Urinary bladder (tissue), 4 donors: ENCODE measurements around the gene FHAD1. TPM values are rescaled to one million over a fixed set of nuclear protein-coding genes. Genes with fewer than 3 reads are reported as not detected.
"Not testable (repeated sequence)": the region's sequence is repeated elsewhere in the genome, so short reads cannot be mapped to it uniquely, and the experiment has no call there.

Source experiments
- DNase-seq: peaks from one replicate; pipeline ENCODE4 v3.0.0-alpha.2; 2015; ENCODE audit errors: extremely low spot score
- H3K27ac ChIP-seq: one replicate; pipeline ENCODE4 v1.5.1; 2013; ENCODE audit warnings: low read depth, mild to moderate bottlenecking, moderate library complexity
- H3K36me3 ChIP-seq: one replicate; pipeline ENCODE4 v1.6.1; 2013; ENCODE audit warnings: mild to moderate bottlenecking, moderate library complexity; ENCODE audit not compliant: insufficient read depth
- H3K4me1 ChIP-seq: one replicate; pipeline ENCODE4 v1.6.1; 2013; ENCODE audit warnings: mild to moderate bottlenecking, moderate library complexity; ENCODE audit not compliant: insufficient read depth
- H3K4me3 ChIP-seq: one replicate; pipeline ENCODE4 v1.5.1; 2013; ENCODE audit warnings: low read depth, low read length
- WGBS: extraction: QIAGEN DNeasy Blood & Tissue Kit; methylation state at CpG from one replicate; pipeline ENCODE4 v1.1.7; 2013; 5-methylcytosine and 5-hydroxymethylcytosine counted together
- polyA plus RNA-seq: library from polyadenylated mRNA; stranded (reverse); fragments of 200-250 nt; gene quantifications from one replicate; pipeline ENCODE4 v1.2.3, GENCODE V29; 2013
- total RNA-seq: library from RNA; depleted of rRNA; stranded (reverse); fragments of >200 nt; gene quantifications from one replicate; pipeline ENCODE4 v1.2.3, GENCODE V29; 2014
- donor health status: healthy with polysubstance abuse.
- donor health status: healthy.

The FHAD1 gene
- total and polyA plus RNA-seq, 2 donors: 0.38 to 2.0 TPM

- H3K36me3 ChIP-seq: no peaks in the 10 kb centered on the region
- H3K4me3 ChIP-seq: no peak overlapping the region
- no peaks in the 10 kb centered on the region for H3K4me1 ChIP-seq
- WGBS: 94% methylated on average over 2 of the region's 2 CpGs
- no peak overlapping the region for H3K27ac ChIP-seq
- DNase-seq: no peak
These were observed 35.0 kb downstream of the FHAD1 start for GRCh38 chr1:15282038-15282437.

GRCh38 chr1:15282810-15283474, 35.9 kb downstream of the FHAD1 start:
- Histone ChIP-seq H3K4me3 (no peak overlapping the region), H3K4me1 (no peaks in the 10 kb centered on the region), H3K36me3 (no peaks in the 10 kb centered on the region), H3K27ac (no peak overlapping the region)
- WGBS: 92% methylated on average over 7 of the region's 7 CpGs
- DNase-seq: no peak

DNA sequence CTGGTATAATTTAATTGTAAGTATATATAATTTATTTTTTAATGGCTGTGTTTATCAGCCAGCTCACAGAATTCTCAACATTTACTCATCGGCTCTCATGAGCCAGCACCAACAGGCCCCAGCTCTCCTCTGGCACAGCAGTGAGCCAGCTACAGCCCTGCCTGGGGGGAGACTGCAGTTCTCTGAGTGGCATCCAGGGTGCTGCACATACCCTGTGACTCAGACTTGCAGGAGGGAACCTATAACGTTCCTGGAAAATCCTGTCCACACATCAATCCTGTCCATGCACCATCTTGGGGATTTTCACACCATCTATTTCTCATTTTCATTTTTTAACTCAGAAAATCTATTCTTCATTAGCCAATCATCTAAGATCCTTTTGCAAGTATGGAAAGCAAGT, 36.5 kb downstream of the FHAD1 start:
- Histone ChIP-seq H3K36me3 (no peaks in the 10 kb centered on the region), H3K27ac (no peak overlapping the region), H3K4me1 (no peaks in the 10 kb centered on the region), H3K4me3 (no peak overlapping the region)
- WGBS: 83% methylated on average over 2 of the region's 2 CpGs
- DNase-seq: no peak

DNA sequence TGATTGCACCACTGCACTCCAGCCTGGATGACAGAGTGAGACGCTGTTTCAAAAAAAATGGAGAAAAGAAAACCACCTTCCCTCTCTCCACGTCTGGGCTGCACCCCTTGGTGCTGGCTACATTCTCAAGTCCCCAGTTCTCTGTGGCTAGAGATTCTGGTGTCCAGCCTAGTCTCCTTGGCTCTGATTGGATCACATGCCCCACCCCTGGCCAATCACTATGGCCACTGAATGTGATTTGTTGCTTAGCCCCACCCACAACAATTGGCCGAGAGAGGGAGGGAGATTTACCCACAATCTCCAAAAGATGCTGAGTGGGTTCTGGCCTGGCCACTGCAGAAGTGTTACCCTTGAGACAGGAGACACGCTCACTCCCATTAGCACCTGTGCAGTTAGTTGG, 39.4 kb downstream of the FHAD1 start:
- WGBS: 98% methylated on average over 4 of the region's 4 CpGs
- no peaks in the 10 kb centered on the region for H3K4me1 ChIP-seq
- DNase-seq: no peak

GRCh38 chr1:15287035-15287979, 40.3 kb downstream of the FHAD1 start:
- no peak overlapping the region for H3K27ac ChIP-seq
- no peak for DNase-seq
- H3K4me1 ChIP-seq: no peaks in the 10 kb centered on the region
- H3K36me3 ChIP-seq: no peaks in the 10 kb centered on the region
- H3K4me3 ChIP-seq: no peak overlapping the region
- 72% methylated on average over 9 of the region's 9 CpGs for WGBS

More for the DNA sequence above, 39.4 kb downstream of the FHAD1 start:
- no peak overlapping the region for H3K4me3 ChIP-seq
- no peaks in the 10 kb centered on the region for H3K36me3 ChIP-seq
- no peak overlapping the region for H3K27ac ChIP-seq

- DNase-seq: no peak
- no peaks in the 10 kb centered on the region for H3K4me1 ChIP-seq
- no peaks in the 10 kb centered on the region for H3K36me3 ChIP-seq
- 74% methylated on average over 10 of the region's 10 CpGs for WGBS
- no peak overlapping the region for H3K27ac ChIP-seq
- H3K4me3 ChIP-seq: no peak overlapping the region
These were observed 41.3 kb downstream of the FHAD1 start for GRCh38 chr1:15288173-15288926.

- no peaks in the 10 kb centered on the region for H3K4me1 ChIP-seq
These were observed 42.2 kb downstream of the FHAD1 start for GRCh38 chr1:15289251-15289651.

DNA sequence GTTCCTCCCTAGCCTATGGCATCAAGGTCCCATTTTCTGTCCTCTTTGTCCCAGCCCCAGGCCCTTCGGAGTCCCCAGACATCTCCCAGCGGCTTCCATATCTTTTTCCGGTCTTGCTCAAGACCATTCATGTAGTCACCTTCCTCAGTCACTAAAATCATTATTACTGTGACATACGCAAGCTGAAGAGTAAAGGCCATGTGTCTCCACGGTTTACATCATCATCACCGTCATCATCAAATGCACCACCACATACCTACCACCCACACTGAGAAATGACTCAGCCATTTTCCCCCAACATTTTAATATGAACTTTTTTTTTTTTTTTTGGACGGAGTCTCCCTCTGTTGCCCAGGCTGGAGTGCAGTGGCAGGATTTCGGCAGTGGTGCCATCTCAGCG, 43.4 kb downstream of the FHAD1 start:
- 87% methylated on average over 9 of the region's 9 CpGs for WGBS
- no peaks in the 10 kb centered on the region for H3K4me1 ChIP-seq

More at GRCh38 chr1:15289251-15289651, 42.2 kb downstream of the FHAD1 start:
- Histone ChIP-seq H3K36me3 (no peaks in the 10 kb centered on the region), H3K27ac (no peak overlapping the region), H3K4me3 (no peak overlapping the region)
- DNase-seq: no peak
- 85% methylated on average over 14 of the region's 14 CpGs for WGBS

DNA sequence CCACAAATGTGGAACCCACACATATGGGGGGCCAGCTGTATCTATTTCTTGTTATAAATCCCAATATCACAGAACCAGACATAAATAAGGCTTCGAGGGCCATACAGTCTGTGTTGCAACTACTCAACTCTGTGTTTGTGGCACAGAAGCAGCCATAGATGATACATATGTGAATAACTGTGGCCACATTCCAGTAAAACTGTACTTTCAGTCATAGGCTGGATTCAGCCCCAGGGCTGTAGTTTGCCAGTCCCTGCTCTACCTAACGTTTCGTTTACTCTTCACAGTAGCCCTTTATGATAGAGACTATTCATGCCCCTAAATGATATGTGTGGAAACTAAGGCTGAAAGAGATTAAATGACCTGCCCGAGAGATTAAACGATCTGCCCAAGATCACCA, 48.7 kb downstream of the FHAD1 start:
- Histone ChIP-seq H3K4me1 (no peaks in the 10 kb centered on the region), H3K4me3 (no peak overlapping the region), H3K27ac (no peak overlapping the region), H3K36me3 (no peaks in the 10 kb centered on the region)
- no peak for DNase-seq
- 72% methylated on average over 5 of the region's 5 CpGs for WGBS

More for the DNA sequence above, 43.4 kb downstream of the FHAD1 start:
- H3K36me3 ChIP-seq: no peaks in the 10 kb centered on the region
- H3K4me3 ChIP-seq: no peak overlapping the region
- DNase-seq: no peak
- no peak overlapping the region for H3K27ac ChIP-seq

- Histone ChIP-seq H3K27ac (no peak overlapping the region), H3K4me3 (no peak overlapping the region), H3K4me1 (no peaks in the 10 kb centered on the region), H3K36me3 (no peaks in the 10 kb centered on the region)
- no peak for DNase-seq
- 76% methylated on average over 9 of the region's 9 CpGs for WGBS
These were observed 49.7 kb downstream of the FHAD1 start for GRCh38 chr1:15296585-15297321.

DNA sequence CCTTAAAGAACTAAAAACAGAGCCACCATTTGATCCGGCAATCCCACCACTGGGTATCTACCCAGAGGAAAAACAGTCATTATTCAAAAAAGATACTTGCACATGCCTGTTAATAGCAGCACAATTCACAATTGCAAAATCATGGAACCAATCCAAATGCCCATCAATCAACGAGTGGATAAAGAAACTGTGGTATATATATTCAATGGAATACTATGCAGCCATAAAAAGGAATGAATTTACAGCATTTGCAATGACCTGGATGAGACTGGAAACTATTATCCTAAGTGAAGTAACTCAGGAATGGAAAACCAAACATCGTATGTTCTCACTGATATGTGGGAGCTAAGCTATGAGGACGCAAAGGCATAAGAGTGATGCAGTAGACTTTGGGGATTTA, 51.0 kb downstream of the FHAD1 start:
- not testable (repeated sequence) for H3K27ac ChIP-seq, H3K4me3 ChIP-seq, H3K36me3 ChIP-seq, DNase-seq, H3K4me1 ChIP-seq
- 97% methylated on average over 4 of the region's 4 CpGs for WGBS

GRCh38 chr1:15299179-15299578, 52.2 kb downstream of the FHAD1 start:
- no peaks in the 10 kb centered on the region for H3K36me3 ChIP-seq
- no peaks in the 10 kb centered on the region for H3K4me1 ChIP-seq
- no peak overlapping the region for H3K4me3 ChIP-seq
- DNase-seq: no peak
- 94% methylated on average over 1 of the region's 1 CpG for WGBS
- H3K27ac ChIP-seq: no peak overlapping the region

GRCh38 chr1:15299806-15300205, 52.8 kb downstream of the FHAD1 start:
- Histone ChIP-seq H3K36me3 (no peaks in the 10 kb centered on the region), H3K27ac (no peak overlapping the region), H3K4me3 (no peak overlapping the region), H3K4me1 (no peaks in the 10 kb centered on the region)
- DNase-seq: no peak
- WGBS: 81% methylated on average over 4 of the region's 4 CpGs
